OCI-LY1 (cell line): Measurements from ENCODE around the gene SMDT1.

Experiments
- EZH2 ChIP-seq: fragments of 200-600 bp; sonication (generic), shearing (Covaris generic); IDR thresholded peaks from 2 replicates; pipeline ENCODE4 v1.8.0; 2017; ENCODE audit warnings: borderline replicate concordance, mixed run types, mild to moderate bottlenecking, antibody characterized with exemption, low read length, moderate library complexity, mixed read lengths
- TF ChIP-seq, protein P1 (sequence below): fragments of 200-600 bp; sonication (generic), shearing (Covaris generic); IDR thresholded peaks from 2 replicates; pipeline ENCODE4 v1.5.1; 2017; ENCODE audit warnings: mild to moderate bottlenecking, antibody characterized with exemption, low read length, moderate library complexity, mixed read lengths

DNA sequence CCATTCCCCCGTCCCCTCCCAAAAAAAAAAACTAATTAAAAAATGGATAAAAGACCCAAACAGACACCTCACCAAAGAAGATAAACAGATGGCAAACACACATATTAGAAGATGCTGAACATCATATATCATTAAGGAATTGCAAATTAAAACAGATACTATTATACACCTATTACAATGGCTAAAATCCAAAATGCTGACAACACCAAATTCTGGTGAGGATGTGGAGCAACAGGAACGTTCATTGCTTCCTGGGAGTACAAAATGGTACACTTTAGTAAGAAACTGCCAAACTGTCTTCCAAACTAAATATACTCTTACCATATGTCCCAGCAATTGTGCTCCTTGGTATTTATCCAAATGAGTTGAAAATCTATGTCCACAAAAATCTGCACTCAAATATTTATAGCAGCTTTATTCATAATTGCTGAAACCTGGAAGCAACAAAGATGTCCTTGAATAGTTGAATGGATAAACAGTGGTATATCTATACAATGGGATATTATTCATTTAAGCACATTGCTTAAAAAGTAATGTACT is 28.8 kb upstream of the SMDT1 start:
- TF ChIP-seq, protein P1, sequence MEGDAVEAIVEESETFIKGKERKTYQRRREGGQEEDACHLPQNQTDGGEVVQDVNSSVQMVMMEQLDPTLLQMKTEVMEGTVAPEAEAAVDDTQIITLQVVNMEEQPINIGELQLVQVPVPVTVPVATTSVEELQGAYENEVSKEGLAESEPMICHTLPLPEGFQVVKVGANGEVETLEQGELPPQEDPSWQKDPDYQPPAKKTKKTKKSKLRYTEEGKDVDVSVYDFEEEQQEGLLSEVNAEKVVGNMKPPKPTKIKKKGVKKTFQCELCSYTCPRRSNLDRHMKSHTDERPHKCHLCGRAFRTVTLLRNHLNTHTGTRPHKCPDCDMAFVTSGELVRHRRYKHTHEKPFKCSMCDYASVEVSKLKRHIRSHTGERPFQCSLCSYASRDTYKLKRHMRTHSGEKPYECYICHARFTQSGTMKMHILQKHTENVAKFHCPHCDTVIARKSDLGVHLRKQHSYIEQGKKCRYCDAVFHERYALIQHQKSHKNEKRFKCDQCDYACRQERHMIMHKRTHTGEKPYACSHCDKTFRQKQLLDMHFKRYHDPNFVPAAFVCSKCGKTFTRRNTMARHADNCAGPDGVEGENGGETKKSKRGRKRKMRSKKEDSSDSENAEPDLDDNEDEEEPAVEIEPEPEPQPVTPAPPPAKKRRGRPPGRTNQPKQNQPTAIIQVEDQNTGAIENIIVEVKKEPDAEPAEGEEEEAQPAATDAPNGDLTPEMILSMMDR = no peak
- no peak for TF ChIP-seq EZH2
